Neutrophil (primary cell): ENCODE measurements around the gene MICU1.
A peak's percentile ranks its signal among the peaks of the same experiment; 100 is the strongest.

ENCODE experiments used
- H3K27ac ChIP-seq: fragments of 200-600 bp; sonication (generic); 2 replicates; pipeline ENCODE4 v1.5.1; 2016; ENCODE audit warnings: mild to moderate bottlenecking, moderate library complexity
- H3K27me3 ChIP-seq: fragments of 200-600 bp; sonication (generic); 2 replicates; pipeline ENCODE4 v1.6.0; 2016; ENCODE audit warnings: mild to moderate bottlenecking
- H3K36me3 ChIP-seq: fragments of 200-600 bp; sonication (generic); 2 replicates; pipeline ENCODE4 v1.5.1; 2017
- H3K4me1 ChIP-seq, 2 experiments: fragments of 200-600 bp in 1 of 2; sonication (generic) in 1 of 2; 1 replicate in 1 of 2; 2 replicates in 1 of 2; pipeline versions ENCODE4 v1.5.1 to v1.6.1; 2013 to 2016; ENCODE audit warnings: low read depth in 1 of 2, low read length in 1 of 2, mild to moderate bottlenecking in 1 of 2, moderate library complexity in 1 of 2; ENCODE audit not compliant: control insufficient read depth in 1 of 2, insufficient read depth in 1 of 2
- H3K4me3 ChIP-seq, 2 experiments: fragments of 200-600 bp in 1 of 2; sonication (generic) in 1 of 2; 1 replicate in 1 of 2; 2 replicates in 1 of 2; pipeline ENCODE4 v1.5.1; 2013 to 2016; ENCODE audit warnings: low read depth in 1 of 2, low read length in 1 of 2, mild to moderate bottlenecking in 1 of 2, moderate library complexity in 1 of 2
- H3K9me3 ChIP-seq: fragments of 200-600 bp; sonication (generic); 2 replicates; pipeline ENCODE4 v1.5.1; 2016
- TF ChIP-seq, protein P1 (sequence below): fragments of 200-600 bp; sonication (generic); IDR thresholded peaks from 2 replicates; pipeline ENCODE4 v1.5.1; 2016; ENCODE audit warnings: antibody characterized with exemption

MICU1 gene

DNA sequence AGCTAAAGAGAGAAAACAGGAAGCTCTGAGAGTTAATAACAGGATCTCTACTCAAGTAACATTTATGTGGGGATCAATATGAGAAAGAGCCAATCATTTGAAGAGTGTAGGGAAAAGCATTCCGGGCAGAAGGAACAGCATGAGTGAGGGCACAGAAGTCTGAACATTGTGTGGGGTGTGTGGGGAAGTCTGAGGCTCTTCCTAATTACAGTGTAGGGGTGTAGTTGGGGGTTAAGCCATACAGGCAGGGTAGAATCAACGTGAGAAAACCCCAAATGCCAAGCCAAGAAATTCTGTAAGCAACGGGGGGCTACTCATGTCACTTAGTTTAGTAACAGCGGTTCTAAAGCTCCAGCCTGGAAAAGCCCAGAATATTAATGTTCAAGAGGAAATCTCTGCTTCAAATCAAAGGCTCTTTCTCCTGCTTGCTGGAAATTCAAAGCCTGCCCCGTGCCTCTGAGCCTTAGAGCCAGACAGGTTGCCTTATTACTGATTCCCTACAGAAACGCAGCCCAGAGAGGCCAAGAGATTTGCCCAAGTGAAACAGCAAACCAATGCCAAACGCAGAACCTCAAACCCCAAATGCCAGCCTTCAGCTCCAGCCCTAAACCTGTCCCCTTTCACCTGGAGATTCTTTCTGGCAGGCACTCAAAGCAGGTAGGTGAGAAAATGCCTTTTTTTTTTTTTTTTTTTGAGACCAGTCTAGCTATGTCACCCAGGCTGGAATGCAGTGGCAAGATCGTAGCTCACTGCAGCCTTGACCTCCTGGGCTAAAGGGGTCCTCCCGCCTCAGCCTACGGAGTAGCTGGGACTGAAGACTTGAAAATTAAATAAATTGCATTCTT, 307.2 kb downstream of the MICU1 start:
- no peaks in the 10 kb centered on the region for H3K9me3 ChIP-seq
- TF ChIP-seq, protein P1, sequence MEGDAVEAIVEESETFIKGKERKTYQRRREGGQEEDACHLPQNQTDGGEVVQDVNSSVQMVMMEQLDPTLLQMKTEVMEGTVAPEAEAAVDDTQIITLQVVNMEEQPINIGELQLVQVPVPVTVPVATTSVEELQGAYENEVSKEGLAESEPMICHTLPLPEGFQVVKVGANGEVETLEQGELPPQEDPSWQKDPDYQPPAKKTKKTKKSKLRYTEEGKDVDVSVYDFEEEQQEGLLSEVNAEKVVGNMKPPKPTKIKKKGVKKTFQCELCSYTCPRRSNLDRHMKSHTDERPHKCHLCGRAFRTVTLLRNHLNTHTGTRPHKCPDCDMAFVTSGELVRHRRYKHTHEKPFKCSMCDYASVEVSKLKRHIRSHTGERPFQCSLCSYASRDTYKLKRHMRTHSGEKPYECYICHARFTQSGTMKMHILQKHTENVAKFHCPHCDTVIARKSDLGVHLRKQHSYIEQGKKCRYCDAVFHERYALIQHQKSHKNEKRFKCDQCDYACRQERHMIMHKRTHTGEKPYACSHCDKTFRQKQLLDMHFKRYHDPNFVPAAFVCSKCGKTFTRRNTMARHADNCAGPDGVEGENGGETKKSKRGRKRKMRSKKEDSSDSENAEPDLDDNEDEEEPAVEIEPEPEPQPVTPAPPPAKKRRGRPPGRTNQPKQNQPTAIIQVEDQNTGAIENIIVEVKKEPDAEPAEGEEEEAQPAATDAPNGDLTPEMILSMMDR, result no peak
- no peaks in the 10 kb centered on the region for H3K27me3 ChIP-seq
- peak overlapping the region; percentile 99 for H3K27ac ChIP-seq
- H3K4me1 ChIP-seq, result peaks cover 85 to 96% of the 10 kb centered on the region in 2 experiments
- H3K4me3 ChIP-seq, result peak overlapping the region; percentile 70 to 74
- H3K36me3 ChIP-seq, result no peaks in the 10 kb centered on the region
